SK-N-SH treated with all-trans-retinoic acid at 6 μM for 48 hours (cell line): ENCODE data around the gene SNAPC2.

Experiments used
- ATAC-seq: fragments of 200-7000 bp; cut with Tn5 transposase; 3 replicates; pipeline ENCODE4 v1.9.1; 2020; ENCODE audit warnings: mild to moderate bottlenecking, moderate library complexity
- ARNTL ChIP-seq: fragments of 450-650 bp; formaldehyde crosslinking; IDR thresholded peaks from 2 replicates; pipeline ENCODE4 v1.5.0; 2020; ENCODE audit warnings: low read depth, mild to moderate bottlenecking, moderate library complexity, borderline replicate concordance
- BACH2 ChIP-seq: fragments of 250-450 bp; sonication (Bioruptor Pico); IDR thresholded peaks from 2 replicates; pipeline ENCODE4 v1.9.0; 2021; ENCODE audit warnings: mild to moderate bottlenecking, borderline replicate concordance
- CREB5 ChIP-seq: fragments of 250-450 bp; sonication (Bioruptor Pico); IDR thresholded peaks from 2 replicates; pipeline ENCODE4 v1.5.1; 2020; ENCODE audit warnings: low read depth, mild to moderate bottlenecking, moderate library complexity
- CSDC2 ChIP-seq: fragments of 250-450 bp; sonication (Bioruptor Pico); IDR thresholded peaks from 2 replicates; pipeline ENCODE4 v1.5.0; 2020; ENCODE audit warnings: mild to moderate bottlenecking, moderate library complexity
- CSRNP3 ChIP-seq: fragments of 250-450 bp; sonication (Bioruptor Pico); IDR thresholded peaks from 2 replicates; pipeline ENCODE4 v1.5.1; 2021; ENCODE audit warnings: mild to moderate bottlenecking, moderate library complexity
- ESRRG ChIP-seq: fragments of 250-450 bp; sonication (Bioruptor Pico); IDR thresholded peaks from 2 replicates; pipeline ENCODE4 v1.6.1; 2021; ENCODE audit warnings: mild to moderate bottlenecking
- ISL1 ChIP-seq: fragments of 250-450 bp; sonication (Bioruptor Pico); IDR thresholded peaks from 2 replicates; pipeline ENCODE4 v2.1.2; 2022; ENCODE audit warnings: mild to moderate bottlenecking, moderate library complexity
- OSR1 ChIP-seq: fragments of 250-450 bp; sonication (Bioruptor Pico); IDR thresholded peaks from 2 replicates; pipeline ENCODE4 v1.8.0; 2022; ENCODE audit warnings: moderate library complexity, mild to moderate bottlenecking, inconsistent platforms
- PATZ1 ChIP-seq: fragments of 250-450 bp; sonication (Bioruptor Pico); IDR thresholded peaks from 2 replicates; pipeline ENCODE4 v1.8.0; 2020; ENCODE audit warnings: mild to moderate bottlenecking, moderate library complexity, borderline replicate concordance
- POU6F1 ChIP-seq: fragments of 250-450 bp; sonication (Bioruptor Pico); IDR thresholded peaks from 2 replicates; pipeline ENCODE4 v1.8.0; 2021; ENCODE audit warnings: low read depth, mild to moderate bottlenecking, moderate library complexity, borderline replicate concordance
- PPARA ChIP-seq: fragments of 250-450 bp; sonication (Bioruptor Pico); IDR thresholded peaks from 2 replicates; pipeline ENCODE4 v1.5.0; 2020; ENCODE audit warnings: mild to moderate bottlenecking, borderline replicate concordance
- RARB ChIP-seq: fragments of 250-450 bp; sonication (Bioruptor Pico); IDR thresholded peaks from 2 replicates; pipeline ENCODE4 v1.8.0; 2021; ENCODE audit warnings: mild to moderate bottlenecking, moderate library complexity
- TCF4 ChIP-seq: fragments of 250-450 bp; sonication (Bioruptor Pico); IDR thresholded peaks from 2 replicates; pipeline ENCODE4 v1.8.0; 2021; ENCODE audit warnings: mild to moderate bottlenecking, moderate library complexity, borderline replicate concordance
- TSHZ2 ChIP-seq: fragments of 250-450 bp; sonication (Bioruptor Pico); IDR thresholded peaks from 2 replicates; pipeline ENCODE4 v1.5.0; 2020; ENCODE audit warnings: mild to moderate bottlenecking, moderate library complexity
- ZC3H10 ChIP-seq: fragments of 250-450 bp; sonication (Bioruptor Pico); IDR thresholded peaks from 2 replicates; pipeline ENCODE4 v1.5.1; 2021; ENCODE audit warnings: mild to moderate bottlenecking, moderate library complexity
- ZFP3 ChIP-seq: fragments of 250-450 bp; sonication (Bioruptor Pico); IDR thresholded peaks from 2 replicates; pipeline ENCODE4 v1.5.0; 2020; ENCODE audit warnings: mild to moderate bottlenecking, moderate library complexity
- ZNF565 ChIP-seq: fragments of 450-650 bp; formaldehyde crosslinking; conservative IDR thresholded peaks from 2 replicates; pipeline ENCODE4 v1.5.0; 2020; ENCODE audit warnings: low read depth, mild to moderate bottlenecking, moderate library complexity
- ZNF70 ChIP-seq: fragments of 450-650 bp; formaldehyde crosslinking; IDR thresholded peaks from 2 replicates; pipeline ENCODE4 v1.5.0; 2020; ENCODE audit warnings: mild to moderate bottlenecking, moderate library complexity

SNAPC2 gene

GRCh38 chr19:7908078-7908699 lies 11.9 kb upstream of the SNAPC2 start:
- no peak for ATAC-seq

More at GRCh38 chr19:7908078-7908699, 11.9 kb upstream of the SNAPC2 start:
- TF ChIP-seq CSDC2 = no peak
- no peak for TF ChIP-seq BACH2
- TF ChIP-seq ESRRG = no peak
- TF ChIP-seq ARNTL (CRISPR knock-in tag) = no peak
- no peak for TF ChIP-seq CREB5 (CRISPR knock-in tag)
- TF ChIP-seq POU6F1 (CRISPR knock-in tag) = no peak
- no peak for TF ChIP-seq OSR1 (CRISPR knock-in tag)
- no peak for TF ChIP-seq ISL1 (CRISPR knock-in tag)
- no peak for TF ChIP-seq ZFP3 (CRISPR knock-in tag)
- TF ChIP-seq RARB (CRISPR knock-in tag) = no peak
- no peak for TF ChIP-seq ZNF565 (CRISPR knock-in tag)
- no peak for TF ChIP-seq PATZ1
- no peak for TF ChIP-seq TCF4 (CRISPR knock-in tag)
- TF ChIP-seq ZC3H10 (CRISPR knock-in tag) = no peak
- TF ChIP-seq ZNF70 = no peak
- TF ChIP-seq CSRNP3 (CRISPR knock-in tag) = no peak
- TF ChIP-seq TSHZ2 (CRISPR knock-in tag) = no peak
- no peak for TF ChIP-seq PPARA (CRISPR knock-in tag)
- TF ChIP-seq, all 23 proteins: peak for 0
